MV-4-11 (cell line): Measurements from ENCODE around the gene KRTAP20-2.

Source experiments
- DNase-seq: peaks from one replicate; lab custom pipeline; 2025; lab: John Stamatoyannopoulos, UW

The KRTAP20-2 gene

GRCh38 chr21:30674312-30674711, 39.3 kb downstream of the KRTAP20-2 start:
- no peak for DNase-seq

- DNase-seq, result no peak
Observed at GRCh38 chr21:30676737-30677136, 41.7 kb downstream of the KRTAP20-2 start.

- DNase-seq, result no peak
Observed at GRCh38 chr21:30680586-30680985, 45.6 kb downstream of the KRTAP20-2 start.

GRCh38 chr21:30684506-30684905, 49.5 kb downstream of the KRTAP20-2 start:
- no peak for DNase-seq
